Esophagus squamous epithelium (tissue), 5 donors: ENCODE results near the gene SYPL1. TPM values are rescaled to one million over a fixed set of nuclear protein-coding genes. Genes with fewer than 3 reads are reported as not detected.

ENCODE experiments used
- DNase-seq: peaks from one replicate; lab custom pipeline; 2025; lab: John Stamatoyannopoulos, UW
- H3K27ac ChIP-seq, 4 donors: fragments of 200-600 bp; sonication (generic); one replicate each; pipeline ENCODE4 v1.5.1; 2016 to 2019; ENCODE audit warnings: mild to moderate bottlenecking in 1 of 4
- H3K27me3 ChIP-seq, 4 donors: fragments of 200-600 bp; sonication (generic); 1 replicate in 3 of 4; 2 replicates in 1 of 4; pipeline versions ENCODE4 v1.5.1 to v1.6.0; 2017 to 2021; ENCODE audit warnings: antibody characterized with exemption in 1 of 4
- H3K36me3 ChIP-seq, 3 donors: fragments of 200-600 bp; sonication (generic); one replicate each; pipeline ENCODE4 v1.5.1; 2016 to 2019
- H3K4me1 ChIP-seq, 3 donors: fragments of 200-600 bp; sonication (generic); one replicate each; pipeline ENCODE4 v1.5.1; 2017 to 2019
- H3K4me3 ChIP-seq, 4 donors: fragments of 200-600 bp; sonication (generic); 1 replicate in 3 of 4; 2 replicates in 1 of 4; pipeline ENCODE4 v1.5.1; 2016 to 2019; ENCODE audit warnings: mild to moderate bottlenecking in 2 of 4, moderate library complexity in 1 of 4
- H3K9me3 ChIP-seq, 3 donors: fragments of 200-600 bp; sonication (generic); one replicate each; pipeline ENCODE4 v1.5.1; 2016 to 2019
- POLR2A ChIP-seq, 4 donors: fragments of 450-650 bp; IDR thresholded peaks; one replicate each; pipeline ENCODE4 v1.6.1; 2017; ENCODE audit warnings: antibody characterized with exemption in 4 of 4, mild to moderate bottlenecking in 4 of 4, moderate library complexity in 3 of 4
- WGBS, 2 donors: methylation state at CpG; one replicate each; pipeline ENCODE4 v1.1.5; 2018; 5-methylcytosine and 5-hydroxymethylcytosine counted together
- intact Hi-C: fragments of 100-400 bp; cut with DNase I; formaldehyde crosslinking; loops from one replicate; pipeline ENCODE4 v1.15.0; 2022
- total RNA-seq, 4 donors: library from RNA; depleted of rRNA; stranded (reverse); fragments of >200 nt; gene quantifications; one replicate each; pipeline ENCODE4 v1.1.0, GENCODE V29; 2016
- TF ChIP-seq, protein P1 (sequence below), 6 experiments: fragments of 450-650 bp in 4 of 6; fragments of 200-600 bp in 2 of 6; sonication (generic) in 2 of 6; IDR thresholded peaks; one replicate each; pipeline ENCODE4 v1.5.1; 2016 to 2019; ENCODE audit warnings: antibody characterized with exemption in 6 of 6, mild to moderate bottlenecking in 4 of 6, moderate library complexity in 4 of 6
- donor health status: DM: yes; HTN: yes; CAD: no.

Gene SYPL1
- total RNA-seq, 4 donors from 2014 or later, result 105 to 170 (median 148) TPM

DNA sequence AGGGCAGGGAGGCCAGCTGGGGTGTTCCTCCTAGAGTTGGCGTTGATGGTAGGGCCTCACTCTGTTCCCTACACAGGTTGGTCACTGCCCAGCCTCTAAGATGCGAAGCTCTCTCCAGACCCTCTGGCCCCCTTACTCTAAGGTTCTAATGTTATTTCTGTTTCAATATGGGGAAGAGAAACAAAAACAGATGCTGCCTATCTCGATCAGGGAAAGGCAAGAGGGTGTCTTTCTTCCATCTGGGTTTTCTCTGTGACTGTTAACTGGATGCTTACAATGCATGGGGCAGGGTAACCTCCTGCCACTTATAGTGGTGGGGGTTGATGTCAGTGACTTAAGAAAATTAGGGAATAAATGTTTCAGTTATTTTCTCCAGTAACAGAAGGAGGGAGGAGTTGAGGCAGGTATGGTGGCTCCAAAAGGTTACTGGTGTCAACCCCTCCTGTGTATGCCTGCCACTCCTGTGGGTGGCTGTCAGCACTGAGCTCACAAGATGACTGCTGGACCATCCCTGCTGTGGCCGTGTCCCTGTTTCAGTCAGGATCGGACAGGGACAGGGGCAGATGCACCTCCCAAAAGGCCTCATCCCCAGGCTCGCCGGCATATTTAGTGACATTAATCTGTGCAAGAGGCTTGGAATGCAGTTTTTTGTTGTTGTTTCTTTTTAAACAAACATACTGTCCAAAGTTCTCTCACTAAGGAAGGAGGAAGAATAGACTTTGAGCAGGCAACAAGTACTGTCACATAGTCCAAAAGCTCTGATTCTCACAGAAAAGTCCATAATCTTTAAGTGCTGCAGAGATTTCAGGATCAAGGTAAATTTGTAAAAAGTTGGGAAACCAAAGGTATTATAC is 39.6 kb upstream of the SYPL1 start:
- Histone ChIP-seq H3K4me1 (peaks cover 11 to 26% (median 16%) of the 10 kb centered on the region in 3 donors), H3K36me3 (no peaks in the 10 kb centered on the region), H3K4me3 (no peak overlapping the region), H3K27me3 (no peaks in the 10 kb centered on the region), H3K27ac (peak overlapping the region in 1 of 4 donors; percentile 64), H3K9me3 (no peaks in the 10 kb centered on the region)
- TF ChIP-seq POLR2A (IDR thresholded peaks at IDR 0.05), result no peak
- TF ChIP-seq, protein P1, sequence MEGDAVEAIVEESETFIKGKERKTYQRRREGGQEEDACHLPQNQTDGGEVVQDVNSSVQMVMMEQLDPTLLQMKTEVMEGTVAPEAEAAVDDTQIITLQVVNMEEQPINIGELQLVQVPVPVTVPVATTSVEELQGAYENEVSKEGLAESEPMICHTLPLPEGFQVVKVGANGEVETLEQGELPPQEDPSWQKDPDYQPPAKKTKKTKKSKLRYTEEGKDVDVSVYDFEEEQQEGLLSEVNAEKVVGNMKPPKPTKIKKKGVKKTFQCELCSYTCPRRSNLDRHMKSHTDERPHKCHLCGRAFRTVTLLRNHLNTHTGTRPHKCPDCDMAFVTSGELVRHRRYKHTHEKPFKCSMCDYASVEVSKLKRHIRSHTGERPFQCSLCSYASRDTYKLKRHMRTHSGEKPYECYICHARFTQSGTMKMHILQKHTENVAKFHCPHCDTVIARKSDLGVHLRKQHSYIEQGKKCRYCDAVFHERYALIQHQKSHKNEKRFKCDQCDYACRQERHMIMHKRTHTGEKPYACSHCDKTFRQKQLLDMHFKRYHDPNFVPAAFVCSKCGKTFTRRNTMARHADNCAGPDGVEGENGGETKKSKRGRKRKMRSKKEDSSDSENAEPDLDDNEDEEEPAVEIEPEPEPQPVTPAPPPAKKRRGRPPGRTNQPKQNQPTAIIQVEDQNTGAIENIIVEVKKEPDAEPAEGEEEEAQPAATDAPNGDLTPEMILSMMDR (IDR thresholded peaks at IDR 0.05), result no peak
- no peak for DNase-seq
- WGBS, 2 donors, result 77 to 91% methylated on average over 7 of the region's 7 CpGs
- intact Hi-C loops, result loop anchor here (2.0 to 10.0 kb wide), 2 partner anchors 95 to 387 kb away; no protein-coding TSS in a partner anchor

- H3K4me3 ChIP-seq, result no peak overlapping the region
- no peak overlapping the region for H3K27ac ChIP-seq
- DNase-seq, result no peak
- intact Hi-C loops, result no loop called here
- H3K9me3 ChIP-seq, result no peaks in the 10 kb centered on the region
- TF ChIP-seq POLR2A (IDR thresholded peaks at IDR 0.05), result no peak
- TF ChIP-seq, protein P1 (IDR thresholded peaks at IDR 0.05), result no peak
- peaks cover 0 to 13% (median 0%) of the 10 kb centered on the region in 3 donors for H3K4me1 ChIP-seq
- 74 to 91% methylated on average over 6 to 9 of the region's 10 CpGs for WGBS, 2 donors
- no peaks in the 10 kb centered on the region for H3K36me3 ChIP-seq
- H3K27me3 ChIP-seq, result no peaks in the 10 kb centered on the region
These were observed 31.7 kb upstream of the SYPL1 start for GRCh38 chr7:106143711-106144337.

GRCh38 chr7:106142136-106142535 is 30.0 kb upstream of the SYPL1 start:
- Histone ChIP-seq H3K9me3 (no peaks in the 10 kb centered on the region), H3K27ac (no peak overlapping the region), H3K4me1 (peaks cover 0 to 13% (median 0%) of the 10 kb centered on the region in 3 donors), H3K27me3 (no peaks in the 10 kb centered on the region), H3K4me3 (no peak overlapping the region), H3K36me3 (no peaks in the 10 kb centered on the region)
- intact Hi-C loops, result no loop called here
- TF ChIP-seq, protein P1 (IDR thresholded peaks at IDR 0.05), result no peak
- DNase-seq, result no peak
- WGBS, 2 donors, result 92 to 93% methylated on average over 1 of the region's 1 CpG

DNA sequence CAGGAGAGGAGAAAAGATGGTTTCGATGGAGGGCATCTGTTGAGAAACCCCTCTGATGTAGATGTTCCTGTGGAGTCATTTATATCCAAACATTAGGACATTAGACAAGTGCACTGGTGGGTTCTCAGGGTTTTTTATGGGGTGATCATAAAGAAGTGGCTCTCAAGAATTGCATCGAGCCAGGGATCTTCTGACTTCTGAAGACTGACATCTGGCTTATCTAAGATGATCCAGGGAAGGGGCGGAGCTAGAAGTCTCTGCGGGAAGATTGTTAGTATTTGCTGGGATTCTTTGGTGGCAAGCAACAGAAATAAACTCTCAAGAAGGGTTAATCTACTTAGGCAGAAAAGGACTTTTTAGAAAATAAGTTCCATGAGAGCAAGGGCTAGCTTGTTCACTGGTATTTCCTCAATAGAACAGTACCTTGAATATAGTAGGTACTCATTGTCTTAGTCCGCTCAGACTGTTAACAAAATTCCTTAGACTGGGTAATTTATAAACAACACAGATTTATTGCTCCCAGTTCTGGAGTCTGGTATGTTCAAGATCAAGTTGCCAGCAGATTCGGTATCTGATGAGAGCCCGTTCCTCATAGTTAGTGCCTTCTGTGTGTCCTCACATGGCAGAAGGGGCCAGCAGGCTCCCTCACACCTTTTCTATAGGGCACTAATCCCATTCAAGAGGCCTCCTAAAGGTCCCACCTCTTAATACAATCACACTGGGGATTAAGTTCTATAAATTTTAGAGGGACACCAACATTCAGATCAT is 28.5 kb upstream of the SYPL1 start:
- 85 to 93% methylated on average over 7 of the region's 7 CpGs for WGBS, 2 donors
- no peaks in the 10 kb centered on the region for H3K36me3 ChIP-seq
- intact Hi-C loops, result no loop called here
- no peaks in the 10 kb centered on the region for H3K9me3 ChIP-seq
- H3K4me3 ChIP-seq, result no peak overlapping the region
- H3K4me1 ChIP-seq, result peaks cover 0 to 13% (median 0%) of the 10 kb centered on the region in 3 donors
- DNase-seq, result no peak
- TF ChIP-seq POLR2A (IDR thresholded peaks at IDR 0.05), result no peak
- TF ChIP-seq, protein P1 (IDR thresholded peaks at IDR 0.05), result no peak
- H3K27ac ChIP-seq, result no peak overlapping the region
- H3K27me3 ChIP-seq, result no peaks in the 10 kb centered on the region
